ENCODE measurements around the gene CLIC3.

CLIC3 gene

GRCh38 chr9:137000177-137000930 is 4.0 kb upstream of the CLIC3 start:
- no peak for DNase-seq (ENCODE audit: low spot score)

- no peak for DNase-seq (ENCODE audit: low spot score)
Observed at GRCh38 chr9:136997830-136998234, 1.5 kb upstream of the CLIC3 start.

- no peak for DNase-seq (ENCODE audit: low spot score)
Observed at GRCh38 chr9:136997371-136997770, 1.0 kb upstream of the CLIC3 start.

- no peak for DNase-seq (ENCODE audit: low spot score)
Observed at GRCh38 chr9:136995772-136996311, 526 bp downstream of the CLIC3 start.

- DNase-seq (ENCODE audit: low spot score) = no peak
Observed at GRCh38 chr9:136995362-136995761, 1.0 kb downstream of the CLIC3 start.

GRCh38 chr9:136994888-136995230 is 1.5 kb downstream of the CLIC3 start:
- DNase-seq (ENCODE audit: low spot score) = no peak

GRCh38 chr9:136994180-136994887 is 2.0 kb downstream of the CLIC3 start:
- no peak for DNase-seq (ENCODE audit: low spot score)

GRCh38 chr9:136992819-136993369 is 3.5 kb downstream of the CLIC3 start:
- no peak for DNase-seq (ENCODE audit: low spot score)

GRCh38 chr9:136991993-136992818 is 4.2 kb downstream of the CLIC3 start, which contains the start of gene PAXX:
TSS of gene PAXX (plus strand) at chr9:136992422. CDS start at chr9:136992444, 22 bp downstream.
- peak; percentile 100 for DNase-seq (ENCODE audit: low spot score)

GRCh38 chr9:136990242-136990911 is 6.0 kb downstream of the CLIC3 start:
- DNase-seq (ENCODE audit: low spot score) = no peak

- no peak for DNase-seq (ENCODE audit: low spot score)
Observed at GRCh38 chr9:136988872-136989271, 7.5 kb downstream of the CLIC3 start.

- DNase-seq (ENCODE audit: low spot score) = no peak
Observed at GRCh38 chr9:136985853-136986252, 10.5 kb downstream of the CLIC3 start.

GRCh38 chr9:136985027-136985602 is 11.3 kb downstream of the CLIC3 start:
- DNase-seq (ENCODE audit: low spot score) = no peak

GRCh38 chr9:136984464-136985026 is 11.8 kb downstream of the CLIC3 start:
- DNase-seq (ENCODE audit: low spot score) = no peak

- no peak for DNase-seq (ENCODE audit: low spot score)
Observed at GRCh38 chr9:136983656-136984314, 12.6 kb downstream of the CLIC3 start.

GRCh38 chr9:136983167-136983566 is 13.2 kb downstream of the CLIC3 start:
- DNase-seq (ENCODE audit: low spot score) = no peak

GRCh38 chr9:136982232-136983051 is 13.9 kb downstream of the CLIC3 start, which contains the start of gene LCNL1:
TSS of gene LCNL1 (plus strand) at chr9:136982993. CDS start at chr9:136983587, 594 bp downstream.
- DNase-seq (ENCODE audit: low spot score) = no peak

- no peak for DNase-seq (ENCODE audit: low spot score)
Observed at GRCh38 chr9:136981588-136982231, 14.7 kb downstream of the CLIC3 start.
